ENCODE results near the gene TMCO5A.
A peak's percentile ranks its signal among the peaks of the same experiment; 100 is the strongest.

TMCO5A gene

DNA sequence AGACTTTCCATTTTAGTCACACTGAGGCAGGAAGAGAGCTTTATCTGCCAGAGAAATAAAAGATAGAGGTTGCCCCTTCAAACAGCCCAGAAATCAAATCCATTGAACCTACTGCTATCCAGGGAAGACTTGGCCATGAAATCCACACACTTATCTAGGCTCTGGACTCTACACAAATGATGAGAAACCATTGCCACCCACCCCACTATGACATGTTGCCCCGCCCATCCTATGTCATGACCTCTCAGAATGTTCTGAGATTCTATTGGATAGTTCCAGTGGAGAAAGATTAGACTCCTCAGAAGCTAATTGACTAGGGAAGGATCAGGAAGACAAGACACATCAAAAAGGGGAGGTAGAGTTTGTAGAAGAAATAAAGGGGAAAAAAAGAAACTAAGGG is at the start of gene TMCO5A:
TSS of gene TMCO5A (plus strand) at position 301 of the 400 bp plus-strand sequence. CDS start 1,684 bp downstream, outside the sequence.
- H3K27ac ChIP-seq, result no peak within 1 kb of the TSS
- ChIA-PET POLR2A (ENCODE audit: low non-redundant PET) (no interaction called here), CTCF (no interaction called here)
- DNase-seq (ENCODE audit: low spot score), result no peak
- TF ChIP-seq, protein P1, sequence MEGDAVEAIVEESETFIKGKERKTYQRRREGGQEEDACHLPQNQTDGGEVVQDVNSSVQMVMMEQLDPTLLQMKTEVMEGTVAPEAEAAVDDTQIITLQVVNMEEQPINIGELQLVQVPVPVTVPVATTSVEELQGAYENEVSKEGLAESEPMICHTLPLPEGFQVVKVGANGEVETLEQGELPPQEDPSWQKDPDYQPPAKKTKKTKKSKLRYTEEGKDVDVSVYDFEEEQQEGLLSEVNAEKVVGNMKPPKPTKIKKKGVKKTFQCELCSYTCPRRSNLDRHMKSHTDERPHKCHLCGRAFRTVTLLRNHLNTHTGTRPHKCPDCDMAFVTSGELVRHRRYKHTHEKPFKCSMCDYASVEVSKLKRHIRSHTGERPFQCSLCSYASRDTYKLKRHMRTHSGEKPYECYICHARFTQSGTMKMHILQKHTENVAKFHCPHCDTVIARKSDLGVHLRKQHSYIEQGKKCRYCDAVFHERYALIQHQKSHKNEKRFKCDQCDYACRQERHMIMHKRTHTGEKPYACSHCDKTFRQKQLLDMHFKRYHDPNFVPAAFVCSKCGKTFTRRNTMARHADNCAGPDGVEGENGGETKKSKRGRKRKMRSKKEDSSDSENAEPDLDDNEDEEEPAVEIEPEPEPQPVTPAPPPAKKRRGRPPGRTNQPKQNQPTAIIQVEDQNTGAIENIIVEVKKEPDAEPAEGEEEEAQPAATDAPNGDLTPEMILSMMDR (conservative IDR thresholded peaks at IDR 0.05; ENCODE audit: low read depth), result no peak

DNA sequence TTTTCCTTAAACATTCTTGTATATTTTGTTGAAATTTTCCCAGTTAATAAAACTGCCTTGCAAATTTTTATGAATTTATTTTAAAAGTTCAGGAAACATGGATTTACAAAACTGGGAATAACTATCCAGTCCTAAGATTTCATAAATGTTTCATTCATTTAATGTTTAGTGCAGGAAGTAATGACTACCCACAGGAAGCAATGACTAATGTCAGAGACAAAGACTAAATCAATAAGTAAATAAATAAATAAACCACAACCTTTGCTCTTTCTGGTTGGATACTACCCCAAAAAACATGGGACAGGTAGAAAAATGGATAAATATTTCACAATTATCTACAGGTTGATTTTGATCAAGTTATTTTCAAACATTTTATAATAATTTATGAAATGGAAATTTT is 48.8 kb upstream of the TMCO5A start:
- TF ChIP-seq, protein P1 (conservative IDR thresholded peaks at IDR 0.05; ENCODE audit: low read depth), result no peak
- CTCF ChIA-PET, result no interaction called here

DNA sequence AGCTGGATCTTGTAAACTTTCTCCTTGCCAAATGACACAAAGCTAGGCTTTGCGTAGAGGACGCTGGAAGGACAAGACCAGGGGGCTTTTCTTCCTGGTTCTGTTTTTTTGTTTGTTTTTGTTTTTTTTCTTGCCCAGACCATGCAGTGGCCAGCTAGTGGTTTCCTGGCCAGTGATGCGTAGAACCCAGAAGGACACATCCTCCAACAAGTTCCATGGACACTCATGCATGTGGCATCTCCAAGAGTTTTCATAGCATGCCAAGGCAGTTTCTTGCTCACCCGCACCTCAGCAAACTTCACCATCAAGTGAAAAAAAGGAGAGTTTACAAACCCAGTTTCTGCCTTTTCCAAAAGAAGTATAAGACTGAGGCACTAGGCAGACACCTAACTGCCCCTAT is 46.1 kb upstream of the TMCO5A start:
- ChIA-PET POLR2A (ENCODE audit: low non-redundant PET) (no interaction called here), CTCF (no interaction called here)
- DNase-seq (ENCODE audit: low spot score), result no peak
- TF ChIP-seq, protein P1 (conservative IDR thresholded peaks at IDR 0.05; ENCODE audit: low read depth), result no peak
- no peak overlapping the region for H3K27ac ChIP-seq

More for the DNA sequence above, 48.8 kb upstream of the TMCO5A start:
- no peak for DNase-seq (ENCODE audit: low spot score)
- POLR2A ChIA-PET (ENCODE audit: low non-redundant PET), result no interaction called here
- H3K27ac ChIP-seq, result no peak overlapping the region

DNA sequence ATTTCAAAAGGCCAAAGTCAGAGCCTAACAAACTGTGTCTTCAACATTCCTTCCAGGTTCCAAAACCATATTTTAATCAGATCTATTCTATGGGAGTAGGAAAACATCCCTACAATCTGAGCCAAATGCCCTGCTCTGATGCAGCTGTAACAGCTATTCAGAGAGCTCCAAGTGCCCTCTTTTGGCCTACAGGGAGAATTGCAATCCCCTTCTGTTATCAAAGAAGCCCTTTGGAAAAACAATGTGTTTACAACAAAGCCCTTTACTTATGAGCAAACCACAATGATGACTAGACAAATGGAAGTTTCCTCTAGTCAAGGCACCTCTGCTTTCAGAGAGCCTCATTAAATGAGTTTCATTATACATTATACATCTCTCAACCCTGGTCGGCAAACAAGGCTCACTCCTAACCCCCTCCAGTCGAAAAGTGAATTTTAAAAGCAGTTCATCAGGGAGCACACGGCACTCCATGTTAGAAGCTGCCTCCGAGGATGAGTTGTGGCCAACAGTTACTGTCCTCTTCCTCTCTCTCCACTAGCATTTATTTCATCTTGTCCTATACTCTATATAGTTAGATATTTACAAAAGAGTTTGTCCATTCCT is 42.6 kb upstream of the TMCO5A start:
- POLR2A ChIA-PET (ENCODE audit: low non-redundant PET), result no interaction called here
- DNase-seq (ENCODE audit: low spot score), result peak; percentile 59
- TF ChIP-seq, protein P1 (conservative IDR thresholded peaks at IDR 0.05; ENCODE audit: low read depth), result peak; percentile 85
- H3K27ac ChIP-seq, result no peak overlapping the region
- CTCF ChIA-PET, result interaction anchor here (0.5 to 1.7 kb wide), 10 partner anchors 9 to 1175 kb away, joined by 3 to 6 read pairs (median 4); no protein-coding TSS in a partner anchor

DNA sequence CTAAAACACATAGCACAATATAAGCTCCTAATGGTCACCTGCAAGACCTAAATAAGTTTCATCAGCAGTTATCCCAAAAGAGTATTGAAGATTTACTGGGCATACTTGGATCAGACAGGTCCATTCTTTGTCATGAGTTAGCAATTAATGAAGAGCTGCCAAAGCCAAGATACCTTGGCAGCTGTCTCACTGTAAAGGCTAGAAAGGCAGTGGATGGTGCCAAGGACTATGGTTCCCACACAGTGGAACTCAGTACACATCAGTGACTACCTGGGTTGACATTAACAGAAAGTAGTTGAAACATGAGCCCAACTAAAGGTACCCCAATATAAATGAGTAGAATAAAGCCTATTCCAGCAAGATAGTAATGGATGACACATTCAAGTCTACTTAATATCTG is 41.1 kb upstream of the TMCO5A start:
- ChIA-PET CTCF (interaction anchor here (0.6 to 1.2 kb wide), 4 partner anchors 8 to 1204 kb away, joined by 3 to 5 read pairs (median 4); no protein-coding TSS in a partner anchor), POLR2A (ENCODE audit: low non-redundant PET) (no interaction called here)
- DNase-seq (ENCODE audit: low spot score), result no peak
- H3K27ac ChIP-seq, result no peak overlapping the region
- TF ChIP-seq, protein P1 (conservative IDR thresholded peaks at IDR 0.05; ENCODE audit: low read depth), result no peak

DNA sequence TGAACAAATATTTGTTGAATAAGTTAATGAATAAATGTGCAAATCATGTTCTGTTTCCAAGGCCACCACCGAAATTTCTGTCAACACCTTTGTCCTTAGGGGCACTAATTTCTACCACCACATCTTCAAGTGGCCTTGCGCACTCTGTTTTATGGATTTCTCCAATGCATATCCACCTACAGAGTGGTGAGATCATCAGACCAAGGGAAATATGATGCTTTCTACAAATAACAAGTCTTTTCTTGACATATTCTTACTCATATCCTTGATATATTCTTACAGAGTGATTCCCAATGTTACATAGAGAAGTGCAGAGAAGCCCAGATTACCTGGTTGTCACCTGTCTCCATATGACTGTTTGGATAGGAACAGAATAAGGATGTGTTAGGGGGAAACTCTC is 36.1 kb upstream of the TMCO5A start:
- no peak overlapping the region for H3K27ac ChIP-seq
- CTCF ChIA-PET, result interaction anchor here (0.7 kb wide), 1 partner anchor 1014 kb away, joined by 3 read pairs; no protein-coding TSS in a partner anchor
- TF ChIP-seq, protein P1 (conservative IDR thresholded peaks at IDR 0.05; ENCODE audit: low read depth), result no peak
- POLR2A ChIA-PET (ENCODE audit: low non-redundant PET), result no interaction called here
- no peak for DNase-seq (ENCODE audit: low spot score)
